CD8-positive, alpha-beta memory T cell (primary cell): ENCODE results near the gene IL6ST. TPM values are rescaled to one million over a fixed set of nuclear protein-coding genes. Genes with fewer than 3 reads are reported as not detected.
"Not testable (repeated sequence)": the region's sequence is repeated elsewhere in the genome, so short reads cannot be mapped to it uniquely, and the experiment has no call there.

Source experiments
- CTCF ChIA-PET: fragments of 350-600 bp; sonication (Branson Sonifier 250); formaldehyde crosslinking; loops from one replicate; lab custom pipeline; 2021; ENCODE audit warnings: antibody characterized with exemption; lab: Charles Lee
- POLR2A ChIA-PET: fragments of 350-600 bp; sonication (Branson Sonifier 250); formaldehyde crosslinking; loops from one replicate; lab custom pipeline; 2021; ENCODE audit warnings: antibody characterized with exemption; lab: Charles Lee
- DNase-seq, 5 donors: peaks; one replicate each; pipeline versions ENCODE4 v3.0.0 to v3.0.0-alpha.2; 2020 to 2022; ENCODE audit warnings: mixed read lengths in 1 of 5
- H3K27ac ChIP-seq: one replicate; pipeline ENCODE4 v1.7.0; 2013; ENCODE audit warnings: low read depth, mild to moderate bottlenecking, low read length, moderate library complexity
- H3K27me3 ChIP-seq: 2 replicates; pipeline ENCODE4 v1.7.0; 2013; ENCODE audit warnings: low read length, mild to moderate bottlenecking; ENCODE audit not compliant: insufficient read depth, poor library complexity, severe bottlenecking
- H3K36me3 ChIP-seq: 2 replicates; pipeline ENCODE4 v1.7.0; 2013; ENCODE audit warnings: mild to moderate bottlenecking, low read length, moderate library complexity; ENCODE audit not compliant: insufficient read depth
- H3K4me1 ChIP-seq: 2 replicates; pipeline ENCODE4 v1.7.0; 2013; ENCODE audit warnings: mild to moderate bottlenecking, low read length, moderate library complexity; ENCODE audit not compliant: insufficient read depth
- H3K4me3 ChIP-seq: 2 replicates; pipeline ENCODE4 v1.7.0; 2013; ENCODE audit warnings: mild to moderate bottlenecking, low read length
- H3K9me3 ChIP-seq: 2 replicates; pipeline ENCODE4 v1.7.0; 2013; ENCODE audit warnings: mild to moderate bottlenecking, low read length
- H3K27ac Mint-ChIP-seq, 8 donors: one replicate each; pipeline ENCODE4 v1.8.0; 2020 to 2021; ENCODE audit warnings: mixed read lengths in 8 of 8, mild to moderate bottlenecking in 6 of 8, inconsistent platforms in 3 of 8, moderate library complexity in 3 of 8
- H3K27me3 Mint-ChIP-seq, 2 donors: one replicate each; pipeline ENCODE4 v1.8.0; 2020 to 2021; ENCODE audit warnings: mixed read lengths in 2 of 2, mild to moderate bottlenecking in 1 of 2, moderate library complexity in 1 of 2
- H3K36me3 Mint-ChIP-seq, 3 donors: one replicate each; pipeline ENCODE4 v1.8.0; 2020 to 2021; ENCODE audit warnings: mixed read lengths in 3 of 3, inconsistent platforms in 1 of 3, mild to moderate bottlenecking in 1 of 3
- H3K4me1 Mint-ChIP-seq, 3 donors: one replicate each; pipeline ENCODE4 v1.8.0; 2020 to 2021; ENCODE audit warnings: mixed read lengths in 3 of 3, inconsistent platforms in 1 of 3, mild to moderate bottlenecking in 1 of 3
- H3K4me3 Mint-ChIP-seq, 7 donors: one replicate each; pipeline ENCODE4 v1.8.0; 2020 to 2021; ENCODE audit warnings: mixed read lengths in 7 of 7, mild to moderate bottlenecking in 6 of 7, moderate library complexity in 4 of 7, inconsistent platforms in 2 of 7
- H3K9me3 Mint-ChIP-seq, 5 donors: one replicate each; pipeline ENCODE4 v1.8.0; 2020 to 2022; ENCODE audit warnings: mixed read lengths in 5 of 5, mild to moderate bottlenecking in 3 of 5, moderate library complexity in 2 of 5, inconsistent platforms in 1 of 5
- polyA plus RNA-seq: library from polyadenylated mRNA; unstranded; fragments of 300-500 nt; fragmentation: Illumina TruSeq; gene quantifications from one replicate; pipeline ENCODE4 v1.2.3, GENCODE V29; 2021
- total RNA-seq, 2 experiments: library from RNA; stranded (reverse); gene quantifications; one replicate each; pipeline ENCODE4 v1.2.3, GENCODE V29; 2021

Gene IL6ST
- total and polyA plus RNA-seq, 3 experiments from 2014 or later = 18.1 to 60.0 (median 52.2) TPM

- H3K9me3 Mint-ChIP-seq = no peaks in the 10 kb centered on the region
- Histone ChIP-seq H3K36me3 (no peaks in the 10 kb centered on the region), H3K4me3 (no peak overlapping the region), H3K27me3 (no peaks in the 10 kb centered on the region), H3K4me1 (no peaks in the 10 kb centered on the region), H3K27ac (no peak overlapping the region), H3K9me3 (no peaks in the 10 kb centered on the region)
- DNase-seq = no peak
- no peak overlapping the region for H3K4me3 Mint-ChIP-seq
- no peaks in the 10 kb centered on the region for H3K4me1 Mint-ChIP-seq
- no peak overlapping the region for H3K27ac Mint-ChIP-seq
- CTCF ChIA-PET = no interaction called here
- POLR2A ChIA-PET = no interaction called here
- no peaks in the 10 kb centered on the region for H3K36me3 Mint-ChIP-seq
- no peaks in the 10 kb centered on the region for H3K27me3 Mint-ChIP-seq
These were observed 32.1 kb upstream of the IL6ST start for GRCh38 chr5:56026863-56027300.

DNA sequence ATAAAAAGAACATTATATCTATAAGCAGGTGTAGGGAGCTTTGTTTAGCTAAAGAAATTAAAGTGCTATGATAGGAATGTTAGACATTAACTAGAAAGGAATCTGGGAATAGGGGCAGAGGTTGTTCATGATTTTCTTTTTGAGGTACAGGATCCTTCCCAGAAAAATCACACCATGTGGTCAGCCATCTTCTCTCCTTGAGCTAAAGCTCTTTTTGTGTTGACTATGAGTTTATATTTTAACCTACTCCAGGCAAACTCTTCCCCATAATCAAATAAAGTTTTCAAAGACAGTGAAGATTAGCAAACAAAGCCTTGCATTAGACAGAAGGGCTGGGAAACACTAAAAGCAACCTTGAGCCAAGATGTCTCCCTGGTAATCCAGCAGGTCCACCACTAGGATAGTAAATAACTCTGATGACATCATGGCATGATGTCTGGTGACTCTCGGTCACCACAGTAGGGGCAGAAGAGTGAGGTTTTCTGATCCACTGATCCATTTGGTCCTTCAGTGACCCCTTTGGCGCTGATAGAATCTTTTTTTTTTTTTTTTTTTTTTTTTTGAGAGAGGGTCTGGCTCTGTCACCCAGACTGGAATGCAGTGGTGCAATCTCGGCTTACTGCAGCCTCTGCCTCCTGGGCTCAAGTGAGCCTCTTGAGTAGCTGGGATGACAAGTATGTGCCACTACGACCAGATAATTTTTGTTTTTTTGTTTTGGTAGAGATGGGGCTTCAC lies 30.6 kb upstream of the IL6ST start:
- Mint-ChIP-seq H3K4me1 (no peaks in the 10 kb centered on the region), H3K9me3 (no peaks in the 10 kb centered on the region), H3K27ac (no peak overlapping the region), H3K4me3 (no peak overlapping the region), H3K36me3 (no peaks in the 10 kb centered on the region), H3K27me3 (no peaks in the 10 kb centered on the region)
- no peak overlapping the region for H3K4me3 ChIP-seq
- ChIA-PET POLR2A (no interaction called here), CTCF (interaction anchor here (1.4 kb wide), 1 partner anchor 13 kb away, joined by 4 read pairs; no protein-coding TSS in a partner anchor)
- H3K9me3 ChIP-seq = no peaks in the 10 kb centered on the region
- DNase-seq = no peak
- no peaks in the 10 kb centered on the region for H3K27me3 ChIP-seq
- no peaks in the 10 kb centered on the region for H3K4me1 ChIP-seq
- no peak overlapping the region for H3K27ac ChIP-seq
- no peaks in the 10 kb centered on the region for H3K36me3 ChIP-seq

GRCh38 chr5:56024810-56025150 lies 30.0 kb upstream of the IL6ST start:
- Histone ChIP-seq H3K4me1 (peaks cover 1% of the 10 kb centered on the region), H3K9me3 (no peaks in the 10 kb centered on the region), H3K36me3 (no peaks in the 10 kb centered on the region), H3K27me3 (no peaks in the 10 kb centered on the region), H3K27ac (no peak overlapping the region), H3K4me3 (no peak overlapping the region)
- POLR2A ChIA-PET = no interaction called here
- Mint-ChIP-seq H3K4me3 (no peak overlapping the region), H3K4me1 (peaks cover 0 to under 1% (median 0%) of the 10 kb centered on the region in 3 donors), H3K27me3 (no peaks in the 10 kb centered on the region), H3K9me3 (no peaks in the 10 kb centered on the region), H3K27ac (no peak overlapping the region), H3K36me3 (no peaks in the 10 kb centered on the region)
- CTCF ChIA-PET = interaction anchor here (1.4 kb wide), 1 partner anchor 12 kb away, joined by 4 read pairs; no protein-coding TSS in a partner anchor
- no peak for DNase-seq

DNA sequence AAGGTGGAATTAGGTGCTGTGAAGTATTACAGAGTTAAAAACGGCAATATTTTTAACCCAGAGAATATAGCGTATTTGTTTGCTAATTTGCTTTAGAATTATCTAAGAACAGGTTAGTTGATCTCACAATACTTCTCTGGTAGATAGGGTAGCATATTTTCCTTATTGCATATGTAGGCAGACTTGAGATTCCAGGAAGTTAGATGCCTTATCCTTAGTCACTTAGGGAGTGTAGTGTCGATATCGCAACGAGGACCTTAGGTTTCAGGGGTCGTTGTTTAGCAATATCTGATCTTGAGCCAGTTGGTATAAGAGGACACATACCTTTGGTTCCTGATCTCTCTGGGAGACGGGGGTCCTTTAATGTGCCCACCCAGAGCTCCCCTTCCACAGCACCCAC lies 28.5 kb upstream of the IL6ST start:
- Mint-ChIP-seq H3K9me3 (no peaks in the 10 kb centered on the region), H3K4me3 (no peak overlapping the region), H3K27ac (no peak overlapping the region), H3K27me3 (no peaks in the 10 kb centered on the region), H3K36me3 (no peaks in the 10 kb centered on the region), H3K4me1 (peaks cover 5 to 9% (median 6%) of the 10 kb centered on the region in 3 donors)
- no peak overlapping the region for H3K27ac ChIP-seq
- no peaks in the 10 kb centered on the region for H3K9me3 ChIP-seq
- ChIA-PET POLR2A (no interaction called here), CTCF (no interaction called here)
- DNase-seq = no peak
- H3K4me1 ChIP-seq = peaks cover 15% of the 10 kb centered on the region
- H3K4me3 ChIP-seq = no peak overlapping the region
- no peaks in the 10 kb centered on the region for H3K36me3 ChIP-seq
- H3K27me3 ChIP-seq = no peaks in the 10 kb centered on the region

DNA sequence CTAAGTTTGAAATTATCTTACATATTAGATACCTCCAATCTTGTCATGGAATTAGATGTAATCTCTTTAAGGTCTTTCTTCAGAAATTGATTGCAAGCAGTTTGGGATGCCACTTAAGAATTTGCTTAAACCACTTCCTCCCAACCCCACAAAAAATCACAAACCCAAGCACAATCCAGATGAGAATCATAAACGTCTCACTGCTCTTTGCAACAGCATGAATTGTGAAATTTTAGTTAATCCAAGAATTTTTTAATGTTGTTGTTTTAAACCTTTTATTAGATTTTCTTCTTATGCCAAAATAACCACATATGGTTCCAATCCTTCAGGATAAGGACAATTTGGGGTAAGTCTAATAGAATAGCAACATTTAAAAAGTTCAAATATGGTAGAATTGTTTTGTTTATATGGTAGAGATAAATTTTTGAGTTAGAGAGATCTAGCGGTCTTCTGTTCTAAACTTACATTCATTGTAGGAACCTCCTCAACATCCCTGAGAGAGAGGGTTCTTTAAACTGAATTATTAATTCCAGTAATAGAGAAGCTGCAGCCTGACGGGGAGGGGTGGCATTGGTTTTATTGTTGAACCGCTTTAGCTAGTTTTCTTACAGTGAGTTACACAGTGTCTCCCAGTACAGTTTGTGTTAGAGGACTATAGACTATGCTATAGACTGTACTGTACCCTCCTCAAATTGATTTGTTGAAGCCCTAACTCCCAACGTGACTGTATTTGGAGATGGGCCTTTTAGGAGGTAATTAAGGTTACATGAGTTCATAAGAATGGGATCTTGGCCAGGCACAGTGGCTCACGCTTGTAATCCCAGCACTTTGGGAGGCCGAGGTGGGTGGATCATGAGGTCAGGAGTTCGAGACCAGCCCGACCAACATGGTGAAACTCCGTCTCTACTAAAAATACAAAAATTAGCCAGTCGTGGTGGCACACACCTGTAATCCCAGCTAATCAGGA lies 24.8 kb upstream of the IL6ST start:
- Histone ChIP-seq H3K27ac (no peak overlapping the region), H3K4me3 (no peak overlapping the region), H3K9me3 (no peaks in the 10 kb centered on the region), H3K4me1 (peaks cover 15% of the 10 kb centered on the region), H3K36me3 (no peaks in the 10 kb centered on the region), H3K27me3 (no peaks in the 10 kb centered on the region)
- Mint-ChIP-seq H3K27ac (peak overlapping the region in 1 of 8 donors; percentile 12), H3K36me3 (no peaks in the 10 kb centered on the region), H3K4me3 (no peak overlapping the region), H3K4me1 (peaks cover 5 to 9% (median 6%) of the 10 kb centered on the region in 3 donors), H3K27me3 (no peaks in the 10 kb centered on the region), H3K9me3 (no peaks in the 10 kb centered on the region)
- ChIA-PET CTCF (no interaction called here), POLR2A (no interaction called here)
- DNase-seq = no peak

DNA sequence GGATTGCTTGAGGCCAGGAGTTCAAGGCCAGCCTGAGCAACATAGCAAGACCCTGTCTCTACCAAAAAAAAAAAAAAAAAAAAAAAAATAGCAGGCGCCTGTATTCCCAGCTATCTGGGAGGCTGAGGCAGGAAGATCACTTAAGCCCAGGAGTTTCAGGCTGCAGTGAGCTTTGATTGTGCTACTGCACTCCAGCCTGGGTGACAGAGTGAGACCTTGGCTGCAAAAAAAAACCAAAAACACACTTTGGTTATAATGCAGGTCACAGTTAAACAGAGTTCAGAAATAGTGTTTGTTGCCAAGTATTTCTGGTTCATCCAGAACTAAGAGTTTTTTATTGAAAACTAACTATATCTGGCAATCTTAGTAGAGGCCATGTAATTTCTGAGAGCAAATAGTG lies 24.1 kb upstream of the IL6ST start:
- Mint-ChIP-seq H3K4me1 (peaks cover 5 to 9% (median 6%) of the 10 kb centered on the region in 3 donors), H3K36me3 (no peaks in the 10 kb centered on the region), H3K9me3 (no peaks in the 10 kb centered on the region), H3K27me3 (no peaks in the 10 kb centered on the region), H3K27ac (no peak overlapping the region), H3K4me3 (no peak overlapping the region)
- no peaks in the 10 kb centered on the region for H3K27me3 ChIP-seq
- ChIA-PET CTCF (no interaction called here), POLR2A (no interaction called here)
- no peaks in the 10 kb centered on the region for H3K9me3 ChIP-seq
- DNase-seq = no peak
- no peaks in the 10 kb centered on the region for H3K36me3 ChIP-seq
- H3K27ac ChIP-seq = no peak overlapping the region
- H3K4me3 ChIP-seq = no peak overlapping the region
- H3K4me1 ChIP-seq = peaks cover 15% of the 10 kb centered on the region

GRCh38 chr5:56014701-56015100 lies 19.9 kb upstream of the IL6ST start:
- H3K27me3 Mint-ChIP-seq, H3K27me3 ChIP-seq, H3K9me3 Mint-ChIP-seq, H3K27ac Mint-ChIP-seq, CTCF ChIA-PET, POLR2A ChIA-PET, DNase-seq, H3K27ac ChIP-seq, H3K9me3 ChIP-seq, H3K4me3 Mint-ChIP-seq, H3K4me3 ChIP-seq, H3K36me3 ChIP-seq, H3K36me3 Mint-ChIP-seq: not testable (repeated sequence)
- peaks cover 41% of the 10 kb centered on the region for H3K4me1 ChIP-seq
- H3K4me1 Mint-ChIP-seq = peaks cover 20 to 30% (median 23%) of the 10 kb centered on the region in 3 donors

GRCh38 chr5:56013939-56014338 lies 19.2 kb upstream of the IL6ST start:
- H3K9me3 ChIP-seq, H3K27me3 Mint-ChIP-seq, H3K36me3 Mint-ChIP-seq, H3K27ac ChIP-seq, H3K27me3 ChIP-seq, DNase-seq, CTCF ChIA-PET, H3K9me3 Mint-ChIP-seq, H3K4me3 ChIP-seq, H3K27ac Mint-ChIP-seq, H3K36me3 ChIP-seq, POLR2A ChIA-PET, H3K4me3 Mint-ChIP-seq: not testable (repeated sequence)
- peaks cover 14 to 22% (median 18%) of the 10 kb centered on the region in 3 donors for H3K4me1 Mint-ChIP-seq
- peaks cover 34% of the 10 kb centered on the region for H3K4me1 ChIP-seq
